Measurements from ENCODE around the gene PFN3.
"Not testable (repeated sequence)": the region's sequence is repeated elsewhere in the genome, so short reads cannot be mapped to it uniquely, and the experiment has no call there.

The PFN3 gene

GRCh38 chr5:177390363-177391300, 9.8 kb downstream of the PFN3 start:
- DNase-seq = peak; percentile 89

- DNase-seq = peak; percentile 47
These were observed 11.0 kb downstream of the PFN3 start for GRCh38 chr5:177389241-177390169.

GRCh38 chr5:177388521-177389052, 11.9 kb downstream of the PFN3 start:
- no peak for DNase-seq

GRCh38 chr5:177387405-177387804, 13.1 kb downstream of the PFN3 start:
- no peak for DNase-seq

GRCh38 chr5:177386542-177386941, 13.9 kb downstream of the PFN3 start:
- no peak for DNase-seq

GRCh38 chr5:177385720-177386119, 14.7 kb downstream of the PFN3 start:
- no peak for DNase-seq

- no peak for DNase-seq
These were observed 16.3 kb downstream of the PFN3 start, which contains the start of gene SLC34A1 for GRCh38 chr5:177384134-177384533. TSS of gene SLC34A1 (plus strand) at chr5:177384434. CDS start at chr5:177385742, 1,308 bp downstream.

GRCh38 chr5:177383181-177383580, 17.3 kb downstream of the PFN3 start:
- DNase-seq = no peak

GRCh38 chr5:177382423-177383029, 17.9 kb downstream of the PFN3 start:
- no peak for DNase-seq

- no peak for DNase-seq
These were observed 19.7 kb downstream of the PFN3 start for GRCh38 chr5:177380805-177381126.

GRCh38 chr5:177378884-177379883, 21.3 kb downstream of the PFN3 start:
- no peak for DNase-seq

- DNase-seq = no peak
These were observed 22.3 kb downstream of the PFN3 start for GRCh38 chr5:177377851-177378776.

- DNase-seq = no peak
These were observed 24.4 kb downstream of the PFN3 start for GRCh38 chr5:177376107-177376506.

- DNase-seq = not testable (repeated sequence)
These were observed 24.9 kb downstream of the PFN3 start for GRCh38 chr5:177375516-177375915.

- DNase-seq = no peak
These were observed 26.2 kb downstream of the PFN3 start for GRCh38 chr5:177374211-177374610.

GRCh38 chr5:177373806-177374205, 26.7 kb downstream of the PFN3 start:
- no peak for DNase-seq

- peak; percentile 37 for DNase-seq
These were observed 27.6 kb downstream of the PFN3 start for GRCh38 chr5:177372910-177373309.

GRCh38 chr5:177372034-177372896, 28.2 kb downstream of the PFN3 start:
- peak; percentile 49 for DNase-seq

Data from activated CD8-positive, alpha-beta memory T cell treated with anti-CD3 and anti-CD28 coated beads, Interleukin-2, amount 50 U/mL, for 4 hours (primary cell).